Transverse colon (tissue), 4 donors: Measurements from ENCODE around the gene RSL24D1.

Experiments
- POLR2A ChIP-seq: fragments of 450-650 bp; IDR thresholded peaks from one replicate; pipeline ENCODE4 v1.6.1; 2016; ENCODE audit warnings: antibody characterized with exemption, mild to moderate bottlenecking, moderate library complexity
- POLR2AphosphoS5 ChIP-seq, 3 donors: sonication (generic); formaldehyde crosslinking; IDR thresholded peaks; one replicate each; pipeline ENCODE4 v1.6.1; 2016; ENCODE audit warnings: antibody characterized with exemption in 3 of 3
- TF ChIP-seq, protein P1 (sequence below), 5 experiments: fragments of 200-600 bp in 3 of 5; fragments of 450-650 bp in 2 of 5; sonication (generic) in 3 of 5; IDR thresholded peaks; 1 replicate in 2 of 5; 2 replicates in 3 of 5; pipeline ENCODE4 v1.5.1; 2016 to 2017; ENCODE audit warnings: antibody characterized with exemption in 5 of 5, inconsistent platforms in 3 of 5, mild to moderate bottlenecking in 2 of 5, moderate library complexity in 1 of 5

GRCh38 chr15:55238877-55239276 is 42.1 kb upstream of the RSL24D1 start:
- TF ChIP-seq, protein P1, sequence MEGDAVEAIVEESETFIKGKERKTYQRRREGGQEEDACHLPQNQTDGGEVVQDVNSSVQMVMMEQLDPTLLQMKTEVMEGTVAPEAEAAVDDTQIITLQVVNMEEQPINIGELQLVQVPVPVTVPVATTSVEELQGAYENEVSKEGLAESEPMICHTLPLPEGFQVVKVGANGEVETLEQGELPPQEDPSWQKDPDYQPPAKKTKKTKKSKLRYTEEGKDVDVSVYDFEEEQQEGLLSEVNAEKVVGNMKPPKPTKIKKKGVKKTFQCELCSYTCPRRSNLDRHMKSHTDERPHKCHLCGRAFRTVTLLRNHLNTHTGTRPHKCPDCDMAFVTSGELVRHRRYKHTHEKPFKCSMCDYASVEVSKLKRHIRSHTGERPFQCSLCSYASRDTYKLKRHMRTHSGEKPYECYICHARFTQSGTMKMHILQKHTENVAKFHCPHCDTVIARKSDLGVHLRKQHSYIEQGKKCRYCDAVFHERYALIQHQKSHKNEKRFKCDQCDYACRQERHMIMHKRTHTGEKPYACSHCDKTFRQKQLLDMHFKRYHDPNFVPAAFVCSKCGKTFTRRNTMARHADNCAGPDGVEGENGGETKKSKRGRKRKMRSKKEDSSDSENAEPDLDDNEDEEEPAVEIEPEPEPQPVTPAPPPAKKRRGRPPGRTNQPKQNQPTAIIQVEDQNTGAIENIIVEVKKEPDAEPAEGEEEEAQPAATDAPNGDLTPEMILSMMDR (IDR thresholded peaks at IDR 0.05) = no peak
- TF ChIP-seq POLR2A (no peak), POLR2AphosphoS5 (IDR thresholded peaks at IDR 0.05) (no peak)
